ENCODE data around the gene PADI2.

Gene PADI2

GRCh38 chr1:17059391-17060305, 59.6 kb downstream of the PADI2 start:
- DNase-seq (ENCODE audit: extremely low read depth in 1 of 2, low read depth in 1 of 2), result no peak

GRCh38 chr1:17056551-17056950, 62.7 kb downstream of the PADI2 start:
- no peak for DNase-seq (ENCODE audit: extremely low read depth in 1 of 2, low read depth in 1 of 2)

DNA sequence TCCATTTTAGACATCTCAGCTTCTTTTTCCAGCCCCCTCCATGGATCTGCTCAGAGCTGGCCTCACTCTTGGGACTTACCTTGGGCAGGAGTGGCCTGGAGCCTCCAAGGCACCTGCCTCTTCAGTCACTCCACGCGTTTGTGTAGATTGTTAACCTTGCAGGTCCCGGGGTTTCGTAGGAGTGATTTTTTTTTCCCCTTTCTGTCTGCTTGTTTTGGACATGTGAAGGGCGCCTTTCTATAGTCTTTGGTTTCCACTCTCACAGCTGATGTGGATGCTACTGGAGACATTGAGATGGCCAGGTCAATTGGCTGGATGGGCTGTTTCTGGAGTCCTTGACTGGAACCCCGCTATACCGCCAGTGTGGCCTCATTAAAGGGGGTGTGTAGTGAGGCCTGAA, 63.5 kb downstream of the PADI2 start:
- DNase-seq (ENCODE audit: extremely low read depth in 1 of 2, low read depth in 1 of 2), result no peak

DNA sequence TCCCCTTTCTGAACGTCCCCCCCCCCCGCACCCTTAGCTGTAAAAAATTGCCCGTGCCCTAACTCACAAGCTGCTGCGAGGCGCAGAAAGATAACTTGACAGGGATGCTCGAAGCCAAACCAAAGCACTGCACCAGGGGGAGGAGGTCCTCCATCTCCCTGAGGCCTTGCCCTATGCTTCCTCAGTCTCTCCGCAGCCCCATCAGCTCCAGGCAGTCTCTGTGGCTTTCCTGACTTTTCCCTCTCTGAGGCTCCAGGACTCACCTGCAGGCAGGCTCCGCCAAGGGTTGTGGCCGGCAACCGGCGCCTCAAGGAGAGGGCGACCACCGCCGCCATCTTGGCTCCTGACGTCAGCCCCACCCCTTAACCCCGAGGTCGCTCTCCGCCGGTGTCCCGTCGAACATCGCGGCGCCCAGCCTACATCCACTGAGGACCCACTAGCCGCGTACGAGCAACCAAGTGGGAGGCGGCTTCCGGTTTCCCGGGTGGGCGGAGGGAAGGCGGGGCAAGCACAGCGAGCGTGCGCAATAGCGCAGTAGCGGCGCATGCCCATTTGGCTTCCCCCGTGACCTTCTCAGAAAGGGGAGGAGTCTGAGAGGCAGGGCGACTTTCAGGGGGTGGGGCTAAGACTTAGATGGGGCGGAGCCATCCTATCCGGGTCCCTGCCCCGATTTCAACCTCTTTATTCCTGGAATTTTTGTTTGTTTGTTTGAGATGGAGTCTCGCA, 65.4 kb downstream of the PADI2 start, which contains the start of gene SDHB:
Gene SDHB, minus strand, starts transcription at position 348 of the 726 bp plus-strand sequence. Its CDS starts 13 bp downstream, at position 335.
- DNase-seq (ENCODE audit: extremely low read depth in 1 of 2, low read depth in 1 of 2), result peak; percentile 93 to 98

GRCh38 chr1:17053086-17053684, 66.1 kb downstream of the PADI2 start:
- DNase-seq (ENCODE audit: extremely low read depth in 1 of 2, low read depth in 1 of 2), result no peak

DNA sequence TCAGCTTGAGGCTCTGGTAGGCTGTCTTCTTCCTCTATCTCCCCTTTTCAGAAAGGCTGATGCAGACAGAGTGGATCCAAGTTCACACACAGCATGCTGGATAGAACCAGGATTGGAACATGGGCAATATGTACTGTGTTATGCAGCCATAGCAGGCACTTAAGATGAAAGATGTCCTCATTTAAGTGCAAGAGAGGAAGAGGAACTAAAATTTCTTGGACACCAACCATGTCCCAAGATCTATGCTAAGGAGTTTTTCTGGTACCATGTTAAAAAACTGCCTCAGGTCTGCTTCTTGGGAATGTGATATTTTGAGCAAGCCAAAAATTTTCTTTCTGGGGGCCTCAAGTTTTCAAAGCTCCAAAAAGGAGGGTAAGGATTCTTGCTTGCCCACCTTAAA, 66.6 kb downstream of the PADI2 start:
- DNase-seq (ENCODE audit: extremely low read depth in 1 of 2, low read depth in 1 of 2), result no peak

DNA sequence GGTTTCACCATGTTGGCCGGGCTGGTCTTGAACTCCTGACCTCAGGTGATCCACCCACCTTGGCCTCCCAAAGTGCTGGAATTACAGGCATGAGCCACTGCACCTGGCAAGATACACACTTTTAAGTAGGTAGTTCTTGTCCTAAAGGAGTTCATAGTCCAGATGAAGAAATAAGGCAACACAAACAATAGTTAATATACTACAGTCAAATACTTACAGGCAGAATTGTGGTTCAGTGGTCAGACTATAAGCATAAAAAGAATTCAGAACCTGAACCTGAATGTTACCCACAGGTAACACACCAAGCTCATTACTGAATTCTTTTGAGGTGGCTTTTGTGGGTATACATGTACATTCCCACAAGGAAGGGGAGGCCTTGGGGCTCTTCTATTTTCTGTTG, 67.2 kb downstream of the PADI2 start:
- DNase-seq (ENCODE audit: extremely low read depth in 1 of 2, low read depth in 1 of 2), result no peak

DNA sequence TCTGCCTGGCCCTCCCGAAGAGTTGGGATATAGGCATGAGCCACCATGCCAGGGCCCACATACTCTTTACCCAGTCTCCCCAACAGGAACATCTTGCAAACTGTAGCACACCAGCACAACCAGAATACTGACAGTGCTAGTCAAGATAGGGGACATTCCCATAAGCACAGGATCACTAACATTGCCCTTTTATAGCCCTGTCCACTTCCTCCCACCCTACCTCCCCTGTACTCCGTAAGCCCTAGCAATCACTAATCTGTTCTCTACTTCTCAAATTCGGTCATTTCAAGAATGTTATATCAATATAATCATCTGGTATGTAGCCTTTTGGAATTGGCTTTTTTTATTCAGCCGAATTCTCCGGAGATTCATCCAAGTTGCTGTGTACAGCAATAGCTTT, 71.3 kb downstream of the PADI2 start:
- DNase-seq (ENCODE audit: extremely low read depth in 1 of 2, low read depth in 1 of 2), result no peak

DNA sequence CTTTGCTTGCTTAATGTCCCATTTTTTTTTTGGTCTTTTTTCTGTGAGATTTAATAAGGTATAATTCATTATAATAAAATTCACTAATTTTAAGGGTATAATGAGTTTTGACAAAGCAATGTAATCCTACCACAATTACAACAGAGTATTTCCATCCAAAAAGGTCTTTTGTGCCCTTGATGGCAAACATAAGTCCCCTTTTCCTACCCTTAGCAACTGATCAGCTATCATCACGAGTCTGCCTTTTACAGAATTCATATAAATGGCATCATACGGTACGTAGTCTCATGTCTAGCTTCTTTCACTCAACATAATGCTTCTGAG, 73.0 kb downstream of the PADI2 start:
- no peak for DNase-seq (ENCODE audit: extremely low read depth in 1 of 2, low read depth in 1 of 2)

DNA sequence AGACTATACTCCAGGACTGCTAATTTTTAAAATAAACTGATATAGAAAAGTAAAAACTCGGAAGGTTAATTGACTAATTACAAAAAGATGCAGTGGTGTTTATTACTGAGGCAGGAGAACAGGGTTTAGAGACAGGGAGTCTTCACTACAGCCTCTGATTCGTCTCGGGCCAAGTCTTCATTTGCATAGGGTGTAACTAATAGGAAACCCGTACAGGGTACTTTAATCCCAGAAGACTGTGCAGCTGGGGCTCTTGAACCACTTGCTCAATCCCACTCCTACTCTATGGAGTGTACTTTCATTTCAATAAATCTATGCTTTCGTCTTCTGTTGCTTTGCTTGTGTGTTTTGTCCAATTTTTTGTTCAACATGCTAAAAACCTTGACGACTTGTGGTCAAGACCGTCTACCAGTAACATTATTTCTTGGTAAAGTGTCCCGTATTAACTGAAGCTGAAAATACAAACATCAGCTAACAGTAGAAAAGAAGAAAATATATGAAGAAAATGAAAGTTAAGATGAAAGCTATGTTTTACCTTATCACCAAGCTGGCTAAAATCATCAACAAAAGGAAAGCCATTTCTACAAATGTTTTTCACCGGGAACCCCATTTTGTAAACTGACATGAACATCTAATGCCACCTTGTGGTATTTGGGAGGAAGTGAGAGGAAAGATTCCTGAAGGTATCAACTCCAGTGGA, 73.5 kb downstream of the PADI2 start:
- DNase-seq (ENCODE audit: extremely low read depth in 1 of 2, low read depth in 1 of 2), result no peak

- no peak for DNase-seq (ENCODE audit: extremely low read depth in 1 of 2, low read depth in 1 of 2)
Measured at GRCh38 chr1:17045150-17045549, 74.1 kb downstream of the PADI2 start.

- no peak for DNase-seq (ENCODE audit: extremely low read depth in 1 of 2, low read depth in 1 of 2)
Measured at GRCh38 chr1:17043676-17044075, 75.6 kb downstream of the PADI2 start.

GRCh38 chr1:17040135-17040534, 79.1 kb downstream of the PADI2 start:
- no peak for DNase-seq (ENCODE audit: extremely low read depth in 1 of 2, low read depth in 1 of 2)

- no peak for DNase-seq (ENCODE audit: extremely low read depth in 1 of 2, low read depth in 1 of 2)
Measured at GRCh38 chr1:17039522-17039921, 79.7 kb downstream of the PADI2 start.

DNA sequence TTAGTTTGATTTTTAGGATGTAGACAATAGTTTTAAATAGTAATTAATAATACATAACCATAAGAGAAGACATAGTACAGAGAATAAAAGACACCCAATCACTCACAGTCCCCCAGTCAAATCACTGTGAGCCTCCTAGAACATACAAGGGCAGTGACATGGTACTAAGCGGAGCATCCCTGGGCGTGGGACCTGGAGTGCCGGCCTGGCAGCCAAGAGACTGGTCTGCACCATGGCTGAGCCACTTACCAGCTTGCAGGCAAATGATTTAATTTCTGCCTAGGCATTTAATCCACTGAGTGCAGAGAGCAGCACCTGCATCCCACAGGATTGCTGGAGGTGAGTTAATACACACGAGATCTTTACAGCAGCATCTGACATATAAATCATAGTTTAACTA, 85.8 kb downstream of the PADI2 start:
- DNase-seq (ENCODE audit: extremely low read depth in 1 of 2, low read depth in 1 of 2), result no peak

DNA sequence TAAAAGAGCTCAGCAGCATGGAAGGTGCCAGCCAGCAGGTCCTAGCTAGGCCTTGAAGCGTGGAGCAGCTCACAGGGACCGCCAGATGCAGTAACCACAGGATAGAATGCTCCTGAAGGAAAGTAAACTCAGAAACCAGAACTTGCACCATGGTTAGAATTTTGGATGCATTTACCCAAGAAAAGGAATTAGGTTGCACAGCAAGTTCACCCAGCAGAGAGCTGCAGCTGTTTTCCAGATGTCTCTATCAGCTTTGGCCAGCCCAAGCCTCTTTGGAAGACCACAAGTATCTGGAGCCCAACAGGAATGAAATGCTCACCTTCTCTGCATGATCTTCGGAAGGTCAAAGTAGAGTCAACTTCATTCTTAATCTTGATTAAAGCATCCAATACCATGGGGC, 86.5 kb downstream of the PADI2 start:
- no peak for DNase-seq (ENCODE audit: extremely low read depth in 1 of 2, low read depth in 1 of 2)

DNA sequence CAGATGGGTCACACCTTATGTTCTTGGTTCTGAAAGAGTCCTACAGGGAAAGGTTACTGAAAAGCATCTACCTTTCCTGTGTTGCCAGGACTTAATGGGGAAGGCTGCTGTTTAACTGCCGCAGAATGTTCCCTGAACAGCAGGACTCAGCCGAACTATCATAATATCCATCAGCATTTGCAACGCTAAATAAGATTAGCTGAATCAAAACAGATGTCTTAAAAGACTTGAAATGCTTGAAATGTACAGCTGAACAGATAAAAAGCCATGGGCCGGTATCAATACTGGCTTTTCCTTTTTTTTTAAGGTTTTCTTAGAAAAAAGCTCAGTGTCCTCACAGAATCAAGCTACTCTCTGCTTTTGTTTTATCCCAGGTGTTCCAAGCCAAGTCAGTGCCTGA, 87.8 kb downstream of the PADI2 start:
- no peak for DNase-seq (ENCODE audit: extremely low read depth in 1 of 2, low read depth in 1 of 2)

- DNase-seq (ENCODE audit: extremely low read depth in 1 of 2, low read depth in 1 of 2), result no peak
Measured at GRCh38 chr1:17030206-17030605, 89.0 kb downstream of the PADI2 start.

DNA sequence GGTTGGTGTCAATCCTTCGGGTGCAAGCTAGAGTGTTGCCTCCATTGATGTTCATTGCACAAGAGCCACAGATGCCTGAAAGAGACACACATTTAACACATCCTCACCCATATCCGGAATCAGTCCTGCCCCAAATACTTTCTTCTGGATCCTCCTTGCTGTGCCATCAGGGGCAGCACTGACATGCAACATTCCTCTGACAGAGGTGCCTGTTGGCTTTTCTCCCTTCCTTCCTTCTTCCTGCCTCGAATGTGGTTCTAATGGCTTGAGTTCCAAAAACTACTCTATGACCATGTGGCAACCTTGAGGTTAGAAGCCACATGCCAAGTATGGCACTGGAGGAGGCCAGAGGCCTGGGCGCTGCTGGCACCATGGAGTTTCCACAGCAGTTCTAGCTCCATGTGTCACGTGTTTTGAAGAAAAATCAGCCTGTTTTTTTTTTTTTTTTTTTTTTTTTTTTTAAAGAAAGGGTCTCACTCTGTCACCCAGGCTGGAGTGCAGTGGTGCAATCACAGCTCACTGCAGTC, 90.5 kb downstream of the PADI2 start:
- no peak for DNase-seq (ENCODE audit: extremely low read depth in 1 of 2, low read depth in 1 of 2)

DNA sequence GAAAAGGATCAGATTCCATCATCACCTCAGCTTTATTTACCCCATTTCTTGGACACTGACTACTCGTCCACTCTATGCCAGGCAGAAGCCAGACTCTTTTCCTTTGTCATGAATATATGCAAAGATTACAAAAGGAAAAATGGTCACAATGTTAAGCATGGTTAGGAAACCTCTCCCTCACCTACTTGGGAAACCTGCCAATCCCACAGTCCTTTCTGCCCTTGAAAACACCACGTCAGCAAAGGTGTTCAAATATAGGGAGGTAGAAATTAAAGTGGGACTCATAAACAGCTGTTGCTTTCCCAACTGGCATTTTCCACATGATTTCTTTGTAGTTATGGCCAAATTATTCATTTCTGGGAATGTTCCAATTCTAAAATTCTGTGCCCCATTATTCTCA, 91.4 kb downstream of the PADI2 start:
- no peak for DNase-seq (ENCODE audit: extremely low read depth in 1 of 2, low read depth in 1 of 2)

DNA sequence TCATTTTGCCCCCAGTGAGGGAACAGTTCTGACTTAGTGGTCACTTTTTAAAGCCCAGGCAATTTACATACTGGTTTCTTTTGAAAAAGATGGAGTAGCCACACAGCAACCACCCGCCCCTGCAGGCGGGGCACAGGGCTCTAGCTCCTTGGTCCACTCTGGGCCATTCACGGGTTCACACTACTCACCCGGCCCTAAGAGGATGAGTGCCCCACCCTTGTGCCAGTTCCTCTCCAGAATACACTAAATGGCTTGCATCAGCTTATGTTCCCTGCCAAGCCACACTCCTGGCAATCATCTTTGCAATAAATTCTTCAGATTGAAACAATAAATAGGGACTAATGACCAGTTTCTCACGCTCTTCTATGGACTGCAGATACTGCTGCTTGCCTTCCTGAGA, 91.8 kb downstream of the PADI2 start:
- no peak for DNase-seq (ENCODE audit: extremely low read depth in 1 of 2, low read depth in 1 of 2)

Data from activated CD8-positive, alpha-beta memory T cell treated with anti-CD3 and anti-CD28 coated beads for 1 hour (primary cell).